ENCODE measurements around the gene PTPRG. TPM values are rescaled to one million over a fixed set of nuclear protein-coding genes. Genes with fewer than 3 reads are reported as not detected.

PTPRG gene
- total RNA-seq, 1 experiment from 2014 or later, result 11.7 TPM

DNA sequence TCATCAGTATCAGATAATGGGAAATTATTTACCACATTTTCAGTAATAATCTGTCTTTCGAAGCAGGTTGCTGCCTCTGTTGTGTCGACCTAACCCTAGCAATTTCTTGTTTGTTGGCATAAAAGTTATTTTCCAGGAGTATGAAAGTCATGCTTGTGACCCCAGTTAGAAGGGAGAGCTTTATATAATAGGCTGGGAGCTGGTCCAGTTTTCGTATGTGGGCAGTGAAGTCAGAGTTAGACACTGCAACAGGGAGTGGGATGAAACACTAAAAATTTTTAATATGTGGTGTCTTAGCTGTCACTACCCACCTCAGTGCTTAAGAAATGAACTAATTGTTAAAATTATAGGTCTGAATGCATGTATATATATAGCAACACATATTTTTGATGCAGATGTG lies 463.5 kb downstream of the PTPRG start:
- no TSS peak for BruUV-seq (replicated peaks)
- CTCF ChIA-PET, result no interaction called here

DNA sequence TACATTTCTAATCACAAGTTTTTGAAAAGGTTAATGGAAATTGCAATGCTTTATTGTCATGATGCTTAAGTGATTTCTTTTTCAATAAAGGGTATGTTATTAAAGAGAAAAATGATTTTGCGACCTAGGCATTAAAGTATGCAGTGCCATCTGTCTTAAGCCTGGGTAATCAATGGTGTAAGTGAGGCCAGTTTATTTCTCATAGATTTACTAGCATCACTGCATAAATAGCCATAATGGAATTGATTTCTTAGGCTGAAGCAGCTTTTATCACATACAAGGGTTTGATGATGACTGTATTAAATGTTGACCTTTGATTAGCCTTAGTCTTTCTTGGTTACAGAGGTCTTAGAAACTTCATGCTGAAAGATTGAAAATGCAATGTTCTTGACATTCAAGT lies 464.5 kb downstream of the PTPRG start:
- Histone ChIP-seq H3K36me3 (ENCODE audit: insufficient read depth, low read length, poor library complexity, severe bottlenecking) (no peaks in the 10 kb centered on the region), H3K9me3 (ENCODE audit: low read depth, low read length, poor library complexity, severe bottlenecking) (no peaks in the 10 kb centered on the region), H3K4me3 (ENCODE audit: low read depth, low read length, poor library complexity, severe bottlenecking) (no peak overlapping the region), H3K27ac (ENCODE audit: low read depth, low read length, poor library complexity, severe bottlenecking) (no peak overlapping the region), H3K27me3 (replicated peaks; ENCODE audit: insufficient read depth, low read depth, low read length, poor library complexity) (no peaks in the 10 kb centered on the region), H3K4me1 (ENCODE audit: insufficient read depth, low read length, poor library complexity, severe bottlenecking) (no peaks in the 10 kb centered on the region)
- POLR2A ChIA-PET (ENCODE audit: low non-redundant PET), result no interaction called here
- BruUV-seq (replicated peaks), result no TSS peak
- intact Hi-C loops (cut with micrococcal nuclease; ENCODE audit: unreplicated experiment), result no loop called here
- TF ChIP-seq, protein P1, sequence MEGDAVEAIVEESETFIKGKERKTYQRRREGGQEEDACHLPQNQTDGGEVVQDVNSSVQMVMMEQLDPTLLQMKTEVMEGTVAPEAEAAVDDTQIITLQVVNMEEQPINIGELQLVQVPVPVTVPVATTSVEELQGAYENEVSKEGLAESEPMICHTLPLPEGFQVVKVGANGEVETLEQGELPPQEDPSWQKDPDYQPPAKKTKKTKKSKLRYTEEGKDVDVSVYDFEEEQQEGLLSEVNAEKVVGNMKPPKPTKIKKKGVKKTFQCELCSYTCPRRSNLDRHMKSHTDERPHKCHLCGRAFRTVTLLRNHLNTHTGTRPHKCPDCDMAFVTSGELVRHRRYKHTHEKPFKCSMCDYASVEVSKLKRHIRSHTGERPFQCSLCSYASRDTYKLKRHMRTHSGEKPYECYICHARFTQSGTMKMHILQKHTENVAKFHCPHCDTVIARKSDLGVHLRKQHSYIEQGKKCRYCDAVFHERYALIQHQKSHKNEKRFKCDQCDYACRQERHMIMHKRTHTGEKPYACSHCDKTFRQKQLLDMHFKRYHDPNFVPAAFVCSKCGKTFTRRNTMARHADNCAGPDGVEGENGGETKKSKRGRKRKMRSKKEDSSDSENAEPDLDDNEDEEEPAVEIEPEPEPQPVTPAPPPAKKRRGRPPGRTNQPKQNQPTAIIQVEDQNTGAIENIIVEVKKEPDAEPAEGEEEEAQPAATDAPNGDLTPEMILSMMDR (conservative IDR thresholded peaks at IDR 0.05; ENCODE audit: low read depth, low read length), result no peak
- TF ChIP-seq EZH2 (IDR thresholded peaks at IDR 0.05; ENCODE audit: borderline replicate concordance, low read depth, low read length, poor library complexity, severe bottlenecking), result no peak
- CTCF ChIA-PET, result no interaction called here
- no peak for DNase-seq (ENCODE audit: low spot score)

More for the DNA sequence above, 463.5 kb downstream of the PTPRG start:
- POLR2A ChIA-PET (ENCODE audit: low non-redundant PET), result no interaction called here
- Histone ChIP-seq H3K36me3 (ENCODE audit: insufficient read depth, low read length, poor library complexity, severe bottlenecking) (no peaks in the 10 kb centered on the region), H3K4me1 (ENCODE audit: insufficient read depth, low read length, poor library complexity, severe bottlenecking) (no peaks in the 10 kb centered on the region), H3K27ac (ENCODE audit: low read depth, low read length, poor library complexity, severe bottlenecking) (no peak overlapping the region), H3K9me3 (ENCODE audit: low read depth, low read length, poor library complexity, severe bottlenecking) (no peaks in the 10 kb centered on the region), H3K4me3 (ENCODE audit: low read depth, low read length, poor library complexity, severe bottlenecking) (no peak overlapping the region), H3K27me3 (replicated peaks; ENCODE audit: insufficient read depth, low read depth, low read length, poor library complexity) (no peaks in the 10 kb centered on the region)
- no peak for DNase-seq (ENCODE audit: low spot score)
- intact Hi-C loops (cut with micrococcal nuclease; ENCODE audit: unreplicated experiment), result no loop called here
- TF ChIP-seq, protein P1 (conservative IDR thresholded peaks at IDR 0.05; ENCODE audit: low read depth, low read length), result no peak
- TF ChIP-seq EZH2 (IDR thresholded peaks at IDR 0.05; ENCODE audit: borderline replicate concordance, low read depth, low read length, poor library complexity, severe bottlenecking), result no peak

DNA sequence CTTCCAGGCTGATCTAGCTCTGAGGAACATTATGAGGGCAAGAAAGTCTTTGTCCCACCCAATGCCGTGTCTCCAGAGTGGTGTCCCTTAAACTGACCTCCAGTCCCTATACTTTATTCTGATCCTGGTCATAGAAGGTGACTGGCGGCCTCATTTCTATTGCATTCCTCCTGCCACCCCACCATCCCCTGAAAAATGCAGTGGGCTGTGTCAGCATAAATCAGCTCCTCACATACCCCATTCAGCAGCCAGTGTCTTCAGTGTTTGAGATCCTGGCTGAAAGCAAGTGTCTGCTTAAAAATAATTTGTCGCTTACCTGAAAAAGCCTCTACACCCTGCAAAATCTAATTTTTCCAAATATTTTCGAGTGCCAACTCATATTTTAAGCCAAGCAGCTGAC lies 465.9 kb downstream of the PTPRG start:
- Histone ChIP-seq H3K36me3 (ENCODE audit: insufficient read depth, low read length, poor library complexity, severe bottlenecking) (no peaks in the 10 kb centered on the region), H3K4me3 (ENCODE audit: low read depth, low read length, poor library complexity, severe bottlenecking) (no peak overlapping the region), H3K9me3 (ENCODE audit: low read depth, low read length, poor library complexity, severe bottlenecking) (no peaks in the 10 kb centered on the region), H3K27ac (ENCODE audit: low read depth, low read length, poor library complexity, severe bottlenecking) (no peak overlapping the region), H3K4me1 (ENCODE audit: insufficient read depth, low read length, poor library complexity, severe bottlenecking) (no peaks in the 10 kb centered on the region), H3K27me3 (replicated peaks; ENCODE audit: insufficient read depth, low read depth, low read length, poor library complexity) (no peaks in the 10 kb centered on the region)
- intact Hi-C loops (cut with micrococcal nuclease; ENCODE audit: unreplicated experiment), result no loop called here
- TF ChIP-seq, protein P1 (conservative IDR thresholded peaks at IDR 0.05; ENCODE audit: low read depth, low read length), result no peak
- TF ChIP-seq EZH2 (IDR thresholded peaks at IDR 0.05; ENCODE audit: borderline replicate concordance, low read depth, low read length, poor library complexity, severe bottlenecking), result no peak
- ChIA-PET CTCF (no interaction called here), POLR2A (ENCODE audit: low non-redundant PET) (no interaction called here)
- no peak for DNase-seq (ENCODE audit: low spot score)
- BruUV-seq (replicated peaks), result no TSS peak
